A549 (cell line): ENCODE measurements around the gene ZNF273. TPM values are rescaled to one million over a fixed set of nuclear protein-coding genes. Genes with fewer than 3 reads are reported as not detected.

Experiments used
- ATAC-seq, 2 experiments: fragments of 200-7000 bp in 1 of 2; fragments of >200 bp in 1 of 2; cut with Nextera tagmentation in 1 of 2; cut with Tn5 transposase in 1 of 2; 3 replicates each; pipeline versions ENCODE4 v1.8.0 to v1.9.1; 2018 to 2020; ENCODE audit warnings: mild to moderate bottlenecking in 1 of 2, moderate library complexity in 1 of 2
- CTCF ChIA-PET: fragments of 300-600 bp; sonication (Branson Sonifier 250); formaldehyde crosslinking; extraction: SDS; loops from one replicate; lab custom pipeline; 2021; ENCODE audit warnings: antibody characterized with exemption, inconsistent platforms; lab: Yijun Ruan, JAX
- POLR2A ChIA-PET: fragments of 350-600 bp; formaldehyde crosslinking; extraction: SDS; loops from one replicate; lab custom pipeline; 2021; ENCODE audit warnings: antibody characterized with exemption, inconsistent platforms; lab: Yijun Ruan, JAX
- DNase-seq, 2 experiments: peaks; one replicate each; pipeline versions ENCODE4 v3.0.0 to v3.0.0-alpha.2; 2011 to 2016; ENCODE audit warnings: low read depth in 1 of 2, low spot score in 1 of 2
- FAIRE-seq: peaks from 2 replicates; lab custom pipeline; 2011; peaks lifted over from hg19 to GRCh38; lab: Jason Lieb, UNC
- H3K27ac ChIP-seq, 2 experiments: fragments of >200 bp; sonication (Bioruptor Twin); formaldehyde crosslinking; 3 replicates each; pipeline ENCODE4 v1.5.1; 2016 to 2017
- H3K4me1 ChIP-seq: fragments of >200 bp; sonication (Bioruptor Twin); formaldehyde crosslinking; 3 replicates; pipeline ENCODE4 v1.6.1; 2016
- H3K4me2 ChIP-seq: fragments of >200 bp; sonication (Bioruptor Twin); formaldehyde crosslinking; 3 replicates; pipeline ENCODE4 v1.6.1; 2016
- H3K4me3 ChIP-seq: fragments of >200 bp; sonication (Bioruptor Twin); formaldehyde crosslinking; 3 replicates; pipeline ENCODE4 v1.5.1; 2016
- H3K9me3 ChIP-seq: fragments of >200 bp; sonication (Bioruptor Twin); formaldehyde crosslinking; 3 replicates; pipeline ENCODE4 v1.6.1; 2016
- BCL3 ChIP-seq: fragments of >200 bp; sonication (Bioruptor Twin); formaldehyde crosslinking; IDR thresholded peaks from 3 replicates; pipeline ENCODE4 v1.6.1; 2016
- CTCF ChIP-seq: fragments of >200 bp; sonication (Bioruptor Twin); formaldehyde crosslinking; IDR thresholded peaks from 3 replicates; pipeline ENCODE4 v1.5.1; 2016
- EHF ChIP-seq: fragments of 250-450 bp; sonication (Bioruptor Pico); IDR thresholded peaks from 2 replicates; pipeline ENCODE4 v1.5.0; 2020; ENCODE audit warnings: mild to moderate bottlenecking
- EHMT2 ChIP-seq: fragments of 200-600 bp; sonication (generic); IDR thresholded peaks from 2 replicates; pipeline ENCODE4 v1.6.1; 2016; ENCODE audit warnings: antibody characterized with exemption, low read depth, mild to moderate bottlenecking, moderate library complexity
- ESRRA ChIP-seq: fragments of 150-350 bp; IDR thresholded peaks from 2 replicates; pipeline ENCODE4 v1.6.1; 2014; ENCODE audit warnings: mild to moderate bottlenecking, low read length, borderline replicate concordance
- FOSB ChIP-seq: fragments of 250-450 bp; sonication (Bioruptor Pico); IDR thresholded peaks from 2 replicates; pipeline ENCODE4 v1.5.0; 2020; ENCODE audit warnings: mild to moderate bottlenecking, moderate library complexity
- FOSL2 ChIP-seq, 2 experiments: fragments of 450-650 bp in 1 of 2; fragments of >200 bp in 1 of 2; sonication (Bioruptor Twin) in 1 of 2; formaldehyde crosslinking; IDR thresholded peaks; 2 replicates each; pipeline versions ENCODE4 v1.5.0 to v1.6.1; 2016 to 2020; ENCODE audit warnings: mild to moderate bottlenecking in 1 of 2, moderate library complexity in 1 of 2
- FOXS1 ChIP-seq: fragments of 250-450 bp; sonication (Bioruptor Pico); IDR thresholded peaks from 2 replicates; pipeline ENCODE4 v1.5.0; 2020; ENCODE audit warnings: mild to moderate bottlenecking, moderate library complexity
- GATA3 ChIP-seq: IDR thresholded peaks from 2 replicates; pipeline ENCODE4 v1.6.1; 2012; ENCODE audit warnings: borderline replicate concordance
- HES2 ChIP-seq: fragments of >200 bp; sonication (Bioruptor Twin); formaldehyde crosslinking; IDR thresholded peaks from 2 replicates; pipeline ENCODE4 v1.6.1; 2016
- HEYL ChIP-seq: fragments of 250-450 bp; sonication (Bioruptor Pico); IDR thresholded peaks from 2 replicates; pipeline ENCODE4 v1.8.0; 2021; ENCODE audit warnings: mild to moderate bottlenecking, moderate library complexity
- HMGXB4 ChIP-seq: fragments of 250-450 bp; sonication (Bioruptor Pico); IDR thresholded peaks from 2 replicates; pipeline ENCODE4 v1.5.0; 2021; ENCODE audit warnings: mild to moderate bottlenecking, moderate library complexity, borderline replicate concordance
- HOXA7 ChIP-seq: fragments of 250-450 bp; sonication (Bioruptor Pico); IDR thresholded peaks from 2 replicates; pipeline ENCODE4 v1.5.0; 2020; ENCODE audit warnings: mild to moderate bottlenecking, moderate library complexity
- MAX ChIP-seq: IDR thresholded peaks from 2 replicates; pipeline ENCODE4 v1.6.1; 2012
- MAZ ChIP-seq: fragments of 150-350 bp; IDR thresholded peaks from 2 replicates; pipeline ENCODE4 v1.6.1; 2014; ENCODE audit warnings: antibody characterized with exemption, low read depth, low read length, borderline replicate concordance
- NR3C1 ChIP-seq: fragments of >200 bp; sonication (Bioruptor Twin); formaldehyde crosslinking; IDR thresholded peaks from 3 replicates; pipeline ENCODE4 v1.6.1; 2017
- PBX3 ChIP-seq: IDR thresholded peaks from 2 replicates; pipeline ENCODE4 v1.6.1; 2012
- RCOR1 ChIP-seq: fragments of 150-350 bp; IDR thresholded peaks from 2 replicates; pipeline ENCODE4 v1.6.1; 2014; ENCODE audit warnings: antibody characterized with exemption, low read length, low read depth
- RFX5 ChIP-seq: fragments of 450-650 bp; IDR thresholded peaks from 2 replicates; pipeline ENCODE4 v1.7.1; 2014; ENCODE audit warnings: antibody characterized with exemption, mild to moderate bottlenecking, moderate library complexity
- SMC3 ChIP-seq: fragments of >200 bp; sonication (Bioruptor Twin); formaldehyde crosslinking; IDR thresholded peaks from 3 replicates; pipeline ENCODE4 v1.6.1; 2018; ENCODE audit warnings: inconsistent platforms
- SREBF2 ChIP-seq: fragments of 450-650 bp; IDR thresholded peaks from 2 replicates; pipeline ENCODE4 v1.6.1; 2014; ENCODE audit warnings: mild to moderate bottlenecking, moderate library complexity
- TP53 ChIP-seq: fragments of 250-450 bp; sonication (Bioruptor Pico); IDR thresholded peaks from 2 replicates; pipeline ENCODE4 v1.5.0; 2021; ENCODE audit warnings: mild to moderate bottlenecking, moderate library complexity
- ZSCAN20 ChIP-seq: fragments of 250-450 bp; sonication (Bioruptor Pico); IDR thresholded peaks from 2 replicates; pipeline ENCODE4 v1.8.0; 2022; ENCODE audit warnings: mild to moderate bottlenecking, moderate library complexity
- WGBS: methylation state at CpG from one replicate; pipeline ENCODE4 v1.1.6; 2017; ENCODE audit errors: missing lambda C conversion rate; 5-methylcytosine and 5-hydroxymethylcytosine counted together
- polyA plus RNA-seq, 4 experiments: library from polyadenylated mRNA; depleted of rRNA in 3 of 4; stranded (reverse); fragments of >200 nt; fragmentation: RNase III in 1 of 4; extraction: RNeasy Plus Mini Kit Qiagen cat#74134 plus additional on column Dnase treatment in 1 of 4; gene quantifications; 2 replicates in 3 of 4; 3 replicates in 1 of 4; pipeline ENCODE4 v1.2.3, GENCODE V29; 2011 to 2017

The ZNF273 gene
- polyA plus RNA-seq, 2 of the 4 experiments (the other 2 are of a cell fraction): 3.1 to 5.2 TPM

- POLR2A ChIA-PET: no interaction called here
- Histone ChIP-seq H3K9me3 (peaks cover 32% of the 10 kb centered on the region; the same call in 2 of the 3 replicates), H3K4me2 (no peak overlapping the region), H3K4me3 (no peak overlapping the region), H3K4me1 (no peaks in the 10 kb centered on the region)
- CTCF ChIA-PET: no interaction called here
- DNase-seq (no peak), FAIRE-seq (no peak), ATAC-seq (no peak)
- WGBS: 60% methylated on average over 28 of the region's 34 CpGs
- no peak for TF ChIP-seq HES2
- no peak for TF ChIP-seq FOSB (CRISPR knock-in tag)
- no peak for TF ChIP-seq EHF (CRISPR knock-in tag)
- TF ChIP-seq PBX3: no peak
- no peak for TF ChIP-seq TP53 (CRISPR knock-in tag)
- TF ChIP-seq CTCF: no peak
- no peak for TF ChIP-seq RCOR1
- TF ChIP-seq SMC3: no peak
- TF ChIP-seq, all 56 proteins: peak for 0
- no peak overlapping the region for H3K27ac ChIP-seq
Measured at GRCh38 chr7:64877714-64878610, 25.1 kb upstream of the ZNF273 start.

GRCh38 chr7:64878684-64879083 is 24.4 kb upstream of the ZNF273 start:
- TF ChIP-seq ZSCAN20 (no peak), RFX5 (no peak)
- Histone ChIP-seq H3K9me3 (peaks cover 34% of the 10 kb centered on the region; the same call in 2 of the 3 replicates), H3K4me1 (no peaks in the 10 kb centered on the region), H3K27ac (no peak overlapping the region), H3K4me2 (no peak overlapping the region), H3K4me3 (no peak overlapping the region)
- 49% methylated on average over 5 of the region's 5 CpGs for WGBS
- FAIRE-seq (no peak), ATAC-seq (no peak), DNase-seq (no peak)
- POLR2A ChIA-PET: no interaction called here
- CTCF ChIA-PET: no interaction called here

GRCh38 chr7:64879086-64879730 is 23.9 kb upstream of the ZNF273 start:
- whole genome bisulfite sequencing: 17% methylated on average over 9 of the region's 9 CpGs
- H3K4me1 ChIP-seq: no peaks in the 10 kb centered on the region
- no peak overlapping the region for H3K27ac ChIP-seq
- no peak overlapping the region for H3K4me2 ChIP-seq
- H3K4me3 ChIP-seq: no peak overlapping the region
- ChIA-PET POLR2A (no interaction called here), CTCF (no interaction called here)
- DNase-seq (no peak), ATAC-seq (no peak), FAIRE-seq (no peak)
- TF ChIP-seq MAZ: no peak
- TF ChIP-seq HOXA7 (CRISPR knock-in tag): no peak
- TF ChIP-seq NR3C1: no peak
- TF ChIP-seq FOXS1 (CRISPR knock-in tag): no peak
- TF ChIP-seq SREBF2: no peak
- no peak for TF ChIP-seq GATA3
- H3K9me3 ChIP-seq: peaks cover 40% of the 10 kb centered on the region; the same call in 2 of the 3 replicates

- Histone ChIP-seq H3K4me1 (no peaks in the 10 kb centered on the region), H3K9me3 (peaks cover 40% of the 10 kb centered on the region; the same call in 2 of the 3 replicates), H3K27ac (no peak overlapping the region), H3K4me2 (no peak overlapping the region), H3K4me3 (no peak overlapping the region)
- DNase-seq: no peak
- ATAC-seq: no peak
- 64% methylated on average over 17 of the region's 17 CpGs for WGBS
- FAIRE-seq: no peak
- ChIA-PET POLR2A (no interaction called here), CTCF (no interaction called here)
- no peak for TF ChIP-seq BCL3
- TF ChIP-seq HEYL (CRISPR knock-in tag): no peak
- no peak for TF ChIP-seq MAX
- TF ChIP-seq HMGXB4 (CRISPR knock-in tag): no peak
- no peak for TF ChIP-seq SREBF2
- no peak for TF ChIP-seq EHMT2
- no peak for TF ChIP-seq FOXS1 (CRISPR knock-in tag)
- TF ChIP-seq ESRRA: no peak
- TF ChIP-seq FOSL2 (IDR thresholded peaks at IDR 0.05): no peak
- no peak for TF ChIP-seq FOSL2 (CRISPR knock-in tag; IDR thresholded peaks at IDR 0.05)
Measured at GRCh38 chr7:64879800-64880199, 23.3 kb upstream of the ZNF273 start.
